KMS-11 (cell line): Measurements from ENCODE around the gene DLG5.

ENCODE experiments used
- H2AFZ ChIP-seq: fragments of 200-600 bp; sonication (generic); 2 replicates; pipeline ENCODE4 v1.6.1; 2016; ENCODE audit warnings: antibody characterized with exemption, mixed run types, low read depth
- H3K27ac ChIP-seq: fragments of 200-600 bp; sonication (generic); 2 replicates; pipeline ENCODE4 v1.6.1; 2016; ENCODE audit warnings: mild to moderate bottlenecking, mixed run types
- H3K27me3 ChIP-seq: fragments of 200-600 bp; sonication (generic); 2 replicates; pipeline ENCODE4 v1.6.1; 2017; ENCODE audit warnings: mild to moderate bottlenecking, low read depth, mixed run types, moderate library complexity; ENCODE audit not compliant: insufficient read depth
- H3K36me3 ChIP-seq: fragments of 200-600 bp; sonication (generic); 2 replicates; pipeline ENCODE4 v1.6.1; 2017; ENCODE audit warnings: mild to moderate bottlenecking, mixed run types; ENCODE audit not compliant: insufficient read depth
- H3K4me1 ChIP-seq: fragments of 200-600 bp; sonication (generic); 2 replicates; pipeline ENCODE4 v1.6.1; 2016; ENCODE audit warnings: mild to moderate bottlenecking, low read depth, mixed run types; ENCODE audit not compliant: poor library complexity, severe bottlenecking
- H3K4me2 ChIP-seq: fragments of 200-600 bp; sonication (generic); 2 replicates; pipeline ENCODE4 v1.7.0; 2016; ENCODE audit warnings: mild to moderate bottlenecking, mixed run types
- H3K4me3 ChIP-seq: fragments of 200-600 bp; sonication (generic); IDR thresholded peaks from 2 replicates; pipeline ENCODE4 v1.6.1; 2017; ENCODE audit warnings: low read depth, low read length, mixed read lengths; ENCODE audit not compliant: insufficient read depth
- H3K79me2 ChIP-seq: fragments of 200-600 bp; sonication (generic); 2 replicates; pipeline ENCODE4 v1.6.1; 2016; ENCODE audit warnings: low read depth, mixed run types; ENCODE audit not compliant: insufficient read depth
- H3K9ac ChIP-seq: fragments of 200-600 bp; sonication (generic); 2 replicates; pipeline ENCODE4 v1.6.1; 2016; ENCODE audit warnings: mild to moderate bottlenecking, mixed run types
- H4K20me1 ChIP-seq: fragments of 200-600 bp; sonication (generic); 2 replicates; pipeline ENCODE4 v1.6.1; 2016; ENCODE audit warnings: mild to moderate bottlenecking, mixed run types; ENCODE audit not compliant: insufficient read depth
- TF ChIP-seq, protein P1 (sequence below): fragments of 200-600 bp; sonication (generic); conservative IDR thresholded peaks from 2 replicates; pipeline ENCODE4 v1.6.1; 2017; ENCODE audit warnings: low read depth, mild to moderate bottlenecking, antibody characterized with exemption, low read length, moderate library complexity, mixed read lengths

The DLG5 gene

GRCh38 chr10:77886795-77887355 is 39.7 kb downstream of the DLG5 start:
- no peak overlapping the region for H3K4me2 ChIP-seq

GRCh38 chr10:77884181-77884580 is 42.4 kb downstream of the DLG5 start:
- no peaks in the 10 kb centered on the region for H3K79me2 ChIP-seq
- H3K4me2 ChIP-seq: no peak overlapping the region
- H3K27ac ChIP-seq: no peak overlapping the region
- H3K27me3 ChIP-seq: no peaks in the 10 kb centered on the region
- H2AFZ ChIP-seq: no peak overlapping the region
- TF ChIP-seq, protein P1, sequence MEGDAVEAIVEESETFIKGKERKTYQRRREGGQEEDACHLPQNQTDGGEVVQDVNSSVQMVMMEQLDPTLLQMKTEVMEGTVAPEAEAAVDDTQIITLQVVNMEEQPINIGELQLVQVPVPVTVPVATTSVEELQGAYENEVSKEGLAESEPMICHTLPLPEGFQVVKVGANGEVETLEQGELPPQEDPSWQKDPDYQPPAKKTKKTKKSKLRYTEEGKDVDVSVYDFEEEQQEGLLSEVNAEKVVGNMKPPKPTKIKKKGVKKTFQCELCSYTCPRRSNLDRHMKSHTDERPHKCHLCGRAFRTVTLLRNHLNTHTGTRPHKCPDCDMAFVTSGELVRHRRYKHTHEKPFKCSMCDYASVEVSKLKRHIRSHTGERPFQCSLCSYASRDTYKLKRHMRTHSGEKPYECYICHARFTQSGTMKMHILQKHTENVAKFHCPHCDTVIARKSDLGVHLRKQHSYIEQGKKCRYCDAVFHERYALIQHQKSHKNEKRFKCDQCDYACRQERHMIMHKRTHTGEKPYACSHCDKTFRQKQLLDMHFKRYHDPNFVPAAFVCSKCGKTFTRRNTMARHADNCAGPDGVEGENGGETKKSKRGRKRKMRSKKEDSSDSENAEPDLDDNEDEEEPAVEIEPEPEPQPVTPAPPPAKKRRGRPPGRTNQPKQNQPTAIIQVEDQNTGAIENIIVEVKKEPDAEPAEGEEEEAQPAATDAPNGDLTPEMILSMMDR: no peak
- H3K4me1 ChIP-seq: no peaks in the 10 kb centered on the region
- no peak overlapping the region for H3K4me3 ChIP-seq
- no peaks in the 10 kb centered on the region for H3K36me3 ChIP-seq
- no peaks in the 10 kb centered on the region for H4K20me1 ChIP-seq
- no peak overlapping the region for H3K9ac ChIP-seq

More at GRCh38 chr10:77886795-77887355, 39.7 kb downstream of the DLG5 start:
- no peaks in the 10 kb centered on the region for H3K36me3 ChIP-seq
- no peaks in the 10 kb centered on the region for H3K27me3 ChIP-seq
- H4K20me1 ChIP-seq: no peaks in the 10 kb centered on the region
- no peak overlapping the region for H2AFZ ChIP-seq
- no peak overlapping the region for H3K27ac ChIP-seq
- H3K9ac ChIP-seq: no peak overlapping the region
- H3K4me3 ChIP-seq: no peak overlapping the region
- H3K79me2 ChIP-seq: no peaks in the 10 kb centered on the region
- no peaks in the 10 kb centered on the region for H3K4me1 ChIP-seq
- TF ChIP-seq, protein P1: no peak

DNA sequence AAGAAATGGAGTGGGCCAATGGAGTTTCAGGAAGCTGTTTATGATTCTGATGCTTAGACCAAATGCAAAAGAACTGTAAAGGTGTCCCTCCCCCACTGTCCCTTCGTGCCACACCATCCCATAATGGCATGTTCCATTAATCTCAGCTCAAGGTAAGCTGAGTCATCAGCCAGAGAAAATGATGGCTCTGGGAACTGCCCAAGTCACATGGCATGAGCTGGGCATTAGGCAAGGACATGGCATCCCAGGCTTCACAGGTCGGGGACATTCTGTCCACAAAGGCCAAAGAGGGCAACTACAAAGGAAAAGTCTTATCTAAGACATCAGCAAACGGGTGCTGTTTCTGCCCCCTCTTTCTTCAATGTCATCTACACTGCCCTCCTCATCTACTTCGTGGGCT is 44.9 kb downstream of the DLG5 start:
- Histone ChIP-seq H3K4me1 (no peaks in the 10 kb centered on the region), H3K4me2 (no peak overlapping the region), H2AFZ (no peak overlapping the region), H3K79me2 (no peaks in the 10 kb centered on the region), H3K4me3 (no peak overlapping the region), H3K9ac (no peak overlapping the region), H3K27ac (no peak overlapping the region), H4K20me1 (no peaks in the 10 kb centered on the region), H3K27me3 (no peaks in the 10 kb centered on the region), H3K36me3 (no peaks in the 10 kb centered on the region)
- TF ChIP-seq, protein P1: no peak

DNA sequence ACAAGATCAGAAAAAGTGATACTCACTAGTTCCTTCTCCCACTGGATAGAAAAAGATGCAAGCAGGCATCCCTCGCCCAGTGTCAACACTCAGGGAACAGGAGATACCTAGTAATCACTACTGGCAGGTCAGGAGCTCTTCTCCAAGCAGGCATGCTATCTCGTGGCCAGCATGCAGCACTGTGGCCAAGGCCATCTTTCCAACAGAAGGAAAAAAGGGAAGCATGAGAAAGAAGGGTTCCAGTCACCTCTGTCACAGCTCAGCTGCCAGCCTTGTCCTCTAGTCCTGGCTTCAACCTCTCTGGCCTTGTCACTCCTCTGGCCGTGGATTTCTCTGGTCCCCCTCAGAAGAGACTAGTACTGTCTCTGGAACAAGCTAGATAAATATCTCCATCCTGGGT is 45.3 kb downstream of the DLG5 start:
- H3K36me3 ChIP-seq: no peaks in the 10 kb centered on the region
- TF ChIP-seq, protein P1: no peak
- H3K4me1 ChIP-seq: no peaks in the 10 kb centered on the region
- no peak overlapping the region for H3K27ac ChIP-seq
- H3K4me3 ChIP-seq: no peak overlapping the region
- no peaks in the 10 kb centered on the region for H3K27me3 ChIP-seq
- H2AFZ ChIP-seq: no peak overlapping the region
- no peaks in the 10 kb centered on the region for H4K20me1 ChIP-seq
- H3K79me2 ChIP-seq: no peaks in the 10 kb centered on the region
- no peak overlapping the region for H3K9ac ChIP-seq
- H3K4me2 ChIP-seq: no peak overlapping the region
